K562 (cell line): ENCODE measurements around the gene ASRGL1. TPM values are rescaled to one million over a fixed set of nuclear protein-coding genes. Genes with fewer than 3 reads are reported as not detected.

Experiments used
- ATAC-seq: fragments of 200-7000 bp; cut with Tn5 transposase; 3 replicates; pipeline ENCODE4 v1.9.1; 2020; ENCODE audit warnings: moderate library complexity
- BruUV-seq: library from RNA; stranded (reverse); fragments of 400-500 nt; replicated peaks from 2 replicates; lab custom pipeline; 2021; lab: Mats Ljungman, UMichigan
- CTCF ChIA-PET: fragments of 300-600 bp; formaldehyde crosslinking; extraction: SDS; loops from one replicate; lab custom pipeline; 2021; ENCODE audit warnings: low intra/inter-chr PET ratio; lab: Yijun Ruan, JAX
- POLR2A ChIA-PET: fragments of 300-600, 350-650 bp; sonication (Branson Sonifier 250); formaldehyde crosslinking; extraction: SDS; loops from one replicate; lab custom pipeline; 2021; ENCODE audit warnings: antibody characterized with exemption, inconsistent platforms; lab: Yijun Ruan, JAX
- DNase-seq, 4 experiments: peaks; one replicate each; pipeline versions ENCODE4 v3.0.0 to v3.0.0-alpha.2; 2011 to 2018; ENCODE audit warnings: low spot score in 3 of 4, mixed read lengths in 3 of 4; ENCODE audit errors: extremely low read depth in 1 of 4
- FAIRE-seq: peaks from 2 replicates; lab custom pipeline; 2011; peaks lifted over from hg19 to GRCh38; lab: Jason Lieb, UNC
- H2AFZ ChIP-seq: 2 replicates; pipeline ENCODE4 v1.6.0; 2011; ENCODE audit warnings: low read depth, low read length, control low read depth, inconsistent platforms
- H3K27ac ChIP-seq: fragments of 200-600 bp; 3 replicates; pipeline ENCODE4 v1.8.0; 2011; ENCODE audit warnings: low read depth, mild to moderate bottlenecking, control low read depth, inconsistent platforms, low read length, moderate library complexity, mixed read lengths; ENCODE audit errors: extremely low read depth
- H3K27me3 ChIP-seq, 2 experiments: fragments of 300-600 bp in 1 of 2; 2 replicates in 1 of 2; 3 replicates in 1 of 2; pipeline versions ENCODE4 v1.6.0 to v1.8.0; 2011; ENCODE audit warnings: inconsistent platforms in 2 of 2, low read length in 2 of 2, mild to moderate bottlenecking in 1 of 2, mixed read lengths in 1 of 2, moderate library complexity in 1 of 2; ENCODE audit not compliant: control insufficient read depth in 2 of 2, insufficient read depth in 2 of 2
- H3K36me3 ChIP-seq: fragments of 300-600 bp; 3 replicates; pipeline ENCODE4 v1.8.0; 2011; ENCODE audit warnings: mild to moderate bottlenecking, low read length, inconsistent platforms; ENCODE audit not compliant: control insufficient read depth, insufficient read depth
- H3K4me1 ChIP-seq, 2 experiments: fragments of 200-600 bp in 1 of 2; replicated peaks in 1 of 2; 2 replicates in 1 of 2; 3 replicates in 1 of 2; pipeline versions ENCODE4 v1.5.1 to v1.8.0; 2011; ENCODE audit warnings: inconsistent platforms in 2 of 2, low read length in 2 of 2, mild to moderate bottlenecking in 1 of 2, mixed read lengths in 1 of 2, moderate library complexity in 1 of 2; ENCODE audit not compliant: control insufficient read depth in 2 of 2, insufficient read depth in 2 of 2
- H3K4me2 ChIP-seq: 2 replicates; pipeline ENCODE4 v1.6.1; 2011; ENCODE audit warnings: low read length, control low read depth, inconsistent platforms, mixed read lengths; ENCODE audit not compliant: insufficient read depth
- H3K4me3 ChIP-seq: fragments of 200-600 bp; sonication (generic), shearing (Covaris generic); 2 replicates; pipeline ENCODE4 v1.5.1; 2016; ENCODE audit warnings: control low read depth, inconsistent platforms
- H3K79me2 ChIP-seq: fragments of 200-600 bp; 3 replicates; pipeline ENCODE4 v1.8.0; 2011; ENCODE audit warnings: low read length, inconsistent platforms; ENCODE audit not compliant: control insufficient read depth, insufficient read depth
- H3K9ac ChIP-seq, 2 experiments: 2 replicates each; pipeline versions ENCODE4 v1.6.0 to v1.6.1; 2011; ENCODE audit warnings: low read depth in 2 of 2, low read length in 2 of 2, control low read depth in 1 of 2, inconsistent platforms in 1 of 2, mild to moderate bottlenecking in 1 of 2, mixed read lengths in 1 of 2; ENCODE audit not compliant: insufficient read depth in 1 of 2
- H3K9me1 ChIP-seq: one replicate; pipeline ENCODE4 v1.6.0; 2011; ENCODE audit warnings: inconsistent platforms, mild to moderate bottlenecking, low read length, moderate library complexity; ENCODE audit not compliant: control insufficient read depth, insufficient read depth
- H3K9me3 ChIP-seq: replicated peaks from 2 replicates; pipeline ENCODE4 v1.5.1; 2011; ENCODE audit warnings: low read depth, low read length, inconsistent platforms; ENCODE audit not compliant: control insufficient read depth, insufficient read depth
- H4K20me1 ChIP-seq: replicated peaks from 2 replicates; pipeline ENCODE4 v1.6.1; 2011; ENCODE audit warnings: low read length, inconsistent platforms, mixed read lengths; ENCODE audit not compliant: control insufficient read depth, insufficient read depth
- ARID1B ChIP-seq: fragments of 450-650 bp; IDR thresholded peaks from 2 replicates; pipeline ENCODE4 v1.6.1; 2016; ENCODE audit warnings: antibody characterized with exemption, mild to moderate bottlenecking, inconsistent platforms
- ATF3 ChIP-seq, 2 experiments: fragments of 450-650 bp in 1 of 2; sonication (generic) in 1 of 2; formaldehyde crosslinking in 1 of 2; IDR thresholded peaks in 1 of 2; conservative IDR thresholded peaks in 1 of 2; 2 replicates each; pipeline versions ENCODE4 v1.6.1 to v1.8.1; 2016 to 2023; ENCODE audit warnings: mild to moderate bottlenecking in 2 of 2, moderate library complexity in 2 of 2, inconsistent platforms in 1 of 2, missing genetic modification reagents in 1 of 2
- ATF7 ChIP-seq: fragments of 450-650 bp; IDR thresholded peaks from 2 replicates; pipeline ENCODE4 v1.7.1; 2014; ENCODE audit warnings: mild to moderate bottlenecking, moderate library complexity
- BRF1 ChIP-seq: IDR thresholded peaks from 3 replicates; pipeline ENCODE4 v1.6.1; 2011; ENCODE audit warnings: borderline replicate concordance, mild to moderate bottlenecking; ENCODE audit not compliant: insufficient read length; ENCODE audit errors: extremely low read depth
- CBFA2T3 ChIP-seq: fragments of 450-650 bp; IDR thresholded peaks from 2 replicates; pipeline ENCODE4 v1.6.1; 2017
- E2F3 ChIP-seq: fragments of 250-450 bp; sonication (Bioruptor Pico); IDR thresholded peaks from 2 replicates; pipeline ENCODE4 v1.4.0; 2020; ENCODE audit warnings: mild to moderate bottlenecking
- MEIS2 ChIP-seq: fragments of 450-650 bp; IDR thresholded peaks from 2 replicates; pipeline ENCODE4 v1.6.1; 2014; ENCODE audit warnings: mild to moderate bottlenecking; ENCODE audit not compliant: partially characterized antibody
- MTF1 ChIP-seq: fragments of 250-450 bp; sonication (Bioruptor Pico); IDR thresholded peaks from 2 replicates; pipeline ENCODE4 v1.9.0; 2021; ENCODE audit warnings: moderate library complexity, mild to moderate bottlenecking, inconsistent platforms, borderline replicate concordance
- NCOA1 ChIP-seq: fragments of 450-650 bp; IDR thresholded peaks from 2 replicates; pipeline ENCODE4 v1.6.1; 2016; ENCODE audit warnings: low read depth
- PCBP2 ChIP-seq: fragments of 200-400 bp; formaldehyde crosslinking; IDR thresholded peaks from 2 replicates; pipeline ENCODE4 v1.6.1; 2018; ENCODE audit warnings: low read length, low read depth, mild to moderate bottlenecking, moderate library complexity; ENCODE audit not compliant: poor library complexity, severe bottlenecking
- PKNOX1 ChIP-seq: fragments of 450-650 bp; IDR thresholded peaks from 2 replicates; pipeline ENCODE4 v1.6.1; 2016
- RBM39 ChIP-seq: fragments of 200-400 bp; formaldehyde crosslinking; optimal IDR thresholded peaks from 2 replicates; pipeline ENCODE3; 2018; ENCODE audit warnings: low read depth, low read length
- SETDB1 ChIP-seq: IDR thresholded peaks from one replicate; pipeline ENCODE4 v1.6.1; 2012; ENCODE audit warnings: low read length, control low read depth, inconsistent platforms
- TAL1 ChIP-seq: fragments of 450-650 bp; IDR thresholded peaks from 2 replicates; pipeline ENCODE4 v1.6.1; 2016; ENCODE audit warnings: mild to moderate bottlenecking
- TCF3 ChIP-seq: sonication (generic); formaldehyde crosslinking; IDR thresholded peaks from 2 replicates; pipeline ENCODE4 v1.4.0; 2020; ENCODE audit warnings: mild to moderate bottlenecking, missing genetic modification reagents
- TEAD4 ChIP-seq, 2 experiments: sonication (generic) in 1 of 2; formaldehyde crosslinking in 1 of 2; IDR thresholded peaks; 2 replicates each; pipeline versions ENCODE4 v1.6.1 to v1.8.0; 2012 to 2022; ENCODE audit warnings: borderline replicate concordance in 1 of 2, inconsistent platforms in 1 of 2, low read length in 1 of 2, mild to moderate bottlenecking in 1 of 2, missing genetic modification reagents in 1 of 2
- ZNF165 ChIP-seq: fragments of 250-450 bp; sonication (Bioruptor Pico); IDR thresholded peaks from 2 replicates; pipeline ENCODE4 v1.4.0; 2020; ENCODE audit warnings: borderline replicate concordance
- ZNF395 ChIP-seq: fragments of 200-800 bp; sonication (Bioruptor generic); IDR thresholded peaks from 2 replicates; pipeline ENCODE4 v1.6.1; 2017; ENCODE audit warnings: missing genetic modification characterization, missing compliant biosample characterization
- ZNF717 ChIP-seq: fragments of 250-450 bp; sonication (Bioruptor Pico); IDR thresholded peaks from 2 replicates; pipeline ENCODE4 v1.5.0; 2021
- WGBS: fragments of 100-300 bp; shearing (Covaris generic); methylation state at CpG from one replicate; pipeline ENCODE4 v1.1.6; 2016; ENCODE audit warnings: low coverage, mixed read lengths; ENCODE audit not compliant: insufficient coverage; ENCODE audit errors: missing lambda C conversion rate; 5-methylcytosine and 5-hydroxymethylcytosine counted together
- in situ Hi-C: fragments of 300-500 bp; cut with MboI; formaldehyde crosslinking; loops from 4 replicates; pipeline ENCODE4 v1.15.0; 2018; ENCODE audit warnings: inconsistent platforms, mixed read lengths
- intact Hi-C: fragments of 100-400 bp; cut with micrococcal nuclease; formaldehyde crosslinking; loops from 2 replicates; pipeline ENCODE4 v1.14.2; 2022
- polyA plus RNA-seq, 8 experiments: library from polyadenylated mRNA; depleted of rRNA in 4 of 8; stranded (reverse) in 5 of 8; unstranded in 3 of 8; fragments of >200 nt; fragmentation: Nextera tagmentation in 2 of 8; fragmentation: Illumina TruSeq in 1 of 8; extraction: Ambion mirVana in 2 of 8; extraction: Trizol in 1 of 8; gene quantifications; 2 replicates each; pipeline versions ENCODE4 v1.2.1 to v1.2.3, GENCODE V29; 2011 to 2014; ENCODE audit warnings: inconsistent platforms in 1 of 8, missing spikeins in 1 of 8
- total RNA-seq, 7 experiments: library from RNA; depleted of rRNA in 6 of 7; stranded (reverse); fragments of >200 nt in 6 of 7; fragmentation: Illumina TruSeq in 2 of 7; extraction: Trizol in 2 of 7; gene quantifications; 2 replicates each; pipeline versions ENCODE4 v1.2.1 to v1.2.3, GENCODE V29; 2011 to 2021; ENCODE audit warnings: low replicate concordance in 1 of 7

ASRGL1 gene
- total and polyA plus RNA-seq, 9 of the 15 experiments (the other 6 are each of a cell fraction or from before 2014, with no cell fraction given): 3.1 to 23.0 (median 11.2) TPM

GRCh38 chr11:62419943-62420342 lies 82.7 kb downstream of the ASRGL1 start:
- H3K4me3 ChIP-seq: no peak overlapping the region
- H3K9ac ChIP-seq: peak overlapping the region in 1 of 2 experiments; percentile 18; a peak in 1 of 4 replicates
- peaks cover 30 to 32% of the 10 kb centered on the region in 2 experiments for H3K4me1 ChIP-seq
- no peak for FAIRE-seq
- no peaks in the 10 kb centered on the region for H4K20me1 ChIP-seq
- no peaks in the 10 kb centered on the region for H3K9me3 ChIP-seq
- no peaks in the 10 kb centered on the region for H3K36me3 ChIP-seq
- no peaks in the 10 kb centered on the region for H3K9me1 ChIP-seq
- WGBS: 7% methylated on average over 1 of the region's 1 CpG
- POLR2A ChIA-PET: no interaction called here
- CTCF ChIA-PET: no interaction called here
- ATAC-seq: no peak
- H3K4me2 ChIP-seq: no peak overlapping the region
- no TSS peak for BruUV-seq
- H2AFZ ChIP-seq: peak overlapping the region; percentile 82
- H3K27ac ChIP-seq: no peak overlapping the region
- peak in 3 of 4 experiments; percentile 39 to 53 (median 45) for DNase-seq
- no peaks in the 10 kb centered on the region for H3K79me2 ChIP-seq
- intact Hi-C loops: loop anchor here (10.0 kb wide), 1 partner anchor 85 kb away; no protein-coding TSS in a partner anchor
- H3K27me3 ChIP-seq: no peaks in the 10 kb centered on the region
- in situ Hi-C loops: loop anchor here (5.0 kb wide), 1 partner anchor 137 kb away; no protein-coding TSS in a partner anchor
- peak; percentile 43; the same call in 1 of the 2 replicates for TF ChIP-seq TEAD4 (IDR thresholded peaks at IDR 0.05; ENCODE audit: low read length)
- TF ChIP-seq TEAD4 (CRISPR knock-in tag; IDR thresholded peaks at IDR 0.05; ENCODE audit: borderline replicate concordance): no peak
- TF ChIP-seq PKNOX1: peak; percentile 65
- 0 out of 2 replicates have a peak, but pooled peaks have one; percentile 24 for TF ChIP-seq ARID1B
- TF ChIP-seq MTF1 (CRISPR knock-in tag): no peak
- TF ChIP-seq CBFA2T3: peak; percentile 26; the same call in 1 of the 2 replicates
- TF ChIP-seq ATF7: peak; percentile 69; the same call in 1 of the 2 replicates
- no peak for TF ChIP-seq ZNF395 (CRISPR knock-in tag)
- TF ChIP-seq ZNF165 (CRISPR knock-in tag): no peak
- peak; percentile 31 for TF ChIP-seq MEIS2
- peak; percentile 25; the same call in 1 of the 2 replicates for TF ChIP-seq TAL1
- no peak for TF ChIP-seq E2F3 (CRISPR knock-in tag)
- no peak for TF ChIP-seq NCOA1
- TF ChIP-seq BRF1: no peak
- peak; percentile 43 for TF ChIP-seq TCF3 (CRISPR knock-in tag)
- TF ChIP-seq PCBP2: no peak
- TF ChIP-seq SETDB1: no peak
- TF ChIP-seq RBM39: no peak
- no peak for TF ChIP-seq ZNF717 (CRISPR knock-in tag)
- peak; percentile 69 for TF ChIP-seq ATF3 (IDR thresholded peaks at IDR 0.05)
- no peak for TF ChIP-seq ATF3 (CRISPR knock-in tag; conservative IDR thresholded peaks at IDR 0.05)
